Urinary bladder (tissue), 4 donors: ENCODE measurements around the gene PRPS1. TPM values are rescaled to one million over a fixed set of nuclear protein-coding genes. Genes with fewer than 3 reads are reported as not detected.
"Not testable (repeated sequence)": the region's sequence is repeated elsewhere in the genome, so short reads cannot be mapped to it uniquely, and the experiment has no call there.

ENCODE experiments used
- DNase-seq: peaks from one replicate; pipeline ENCODE4 v3.0.0-alpha.2; 2015; ENCODE audit errors: extremely low spot score
- H3K27ac ChIP-seq: one replicate; pipeline ENCODE4 v1.5.1; 2013; ENCODE audit warnings: low read depth, mild to moderate bottlenecking, moderate library complexity
- H3K36me3 ChIP-seq: one replicate; pipeline ENCODE4 v1.6.1; 2013; ENCODE audit warnings: mild to moderate bottlenecking, moderate library complexity; ENCODE audit not compliant: insufficient read depth
- H3K4me1 ChIP-seq: one replicate; pipeline ENCODE4 v1.6.1; 2013; ENCODE audit warnings: mild to moderate bottlenecking, moderate library complexity; ENCODE audit not compliant: insufficient read depth
- H3K4me3 ChIP-seq: one replicate; pipeline ENCODE4 v1.5.1; 2013; ENCODE audit warnings: low read depth, low read length
- WGBS: extraction: QIAGEN DNeasy Blood & Tissue Kit; methylation state at CpG from one replicate; pipeline ENCODE4 v1.1.7; 2013; 5-methylcytosine and 5-hydroxymethylcytosine counted together
- polyA plus RNA-seq: library from polyadenylated mRNA; stranded (reverse); fragments of 200-250 nt; gene quantifications from one replicate; pipeline ENCODE4 v1.2.3, GENCODE V29; 2013
- total RNA-seq: library from RNA; depleted of rRNA; stranded (reverse); fragments of >200 nt; gene quantifications from one replicate; pipeline ENCODE4 v1.2.3, GENCODE V29; 2014
- donor health status: healthy with polysubstance abuse.
- donor health status: healthy.

Gene PRPS1
- total and polyA plus RNA-seq, 2 donors = 22.9 to 35.7 TPM

- Histone ChIP-seq H3K4me3 (no peak overlapping the region), H3K27ac (no peak overlapping the region), H3K4me1 (no peaks in the 10 kb centered on the region), H3K36me3 (no peaks in the 10 kb centered on the region)
- no peak for DNase-seq
- WGBS = 50% methylated on average over 5 of the region's 5 CpGs
Measured at GRCh38 chrX:107684956-107685385, 56.7 kb downstream of the PRPS1 start.

DNA sequence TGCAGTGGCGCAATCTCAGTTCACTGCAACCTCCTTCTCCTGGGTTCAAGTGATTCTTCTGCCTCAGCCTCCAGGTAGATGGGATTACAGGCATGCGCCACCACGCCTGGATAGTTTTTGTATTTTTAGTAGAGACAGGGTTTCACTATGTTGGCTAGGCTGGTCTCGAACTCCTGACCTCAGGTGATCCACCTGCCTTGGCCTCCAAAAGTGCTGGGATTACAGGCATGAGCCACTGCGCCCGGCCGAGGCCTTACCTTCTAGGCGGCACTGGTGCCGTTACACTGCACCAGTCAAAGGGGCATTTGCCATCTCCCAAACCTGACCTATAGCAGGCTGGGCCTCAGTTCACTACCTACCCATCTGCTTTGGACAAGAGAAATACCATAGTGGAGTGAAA lies 57.3 kb downstream of the PRPS1 start:
- not testable (repeated sequence) for H3K4me1 ChIP-seq, H3K36me3 ChIP-seq, H3K4me3 ChIP-seq, H3K27ac ChIP-seq, DNase-seq
- WGBS = 98% methylated on average over 9 of the region's 9 CpGs

DNA sequence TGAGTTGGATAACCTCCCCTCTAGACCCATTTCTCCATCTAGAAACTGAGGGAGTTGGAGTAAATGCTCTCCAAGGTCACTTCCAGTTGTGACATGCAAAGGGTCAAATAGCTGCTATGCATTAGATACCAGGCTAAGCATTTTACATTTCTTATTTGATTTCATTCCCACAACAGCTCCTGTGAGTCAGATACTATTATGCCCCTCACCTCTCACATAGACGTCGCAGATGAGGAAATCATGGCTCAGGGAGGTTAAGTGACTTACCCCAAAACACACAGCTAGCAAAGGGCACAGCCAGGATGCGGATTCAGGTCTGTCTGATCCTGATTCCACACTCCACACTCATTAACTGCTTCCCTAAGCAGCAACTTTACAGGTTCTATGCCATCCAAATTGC lies 57.7 kb downstream of the PRPS1 start:
- WGBS = 91% methylated on average over 3 of the region's 3 CpGs
- no peaks in the 10 kb centered on the region for H3K4me1 ChIP-seq
- H3K4me3 ChIP-seq = no peak overlapping the region
- no peak overlapping the region for H3K27ac ChIP-seq
- DNase-seq = no peak
- no peaks in the 10 kb centered on the region for H3K36me3 ChIP-seq

DNA sequence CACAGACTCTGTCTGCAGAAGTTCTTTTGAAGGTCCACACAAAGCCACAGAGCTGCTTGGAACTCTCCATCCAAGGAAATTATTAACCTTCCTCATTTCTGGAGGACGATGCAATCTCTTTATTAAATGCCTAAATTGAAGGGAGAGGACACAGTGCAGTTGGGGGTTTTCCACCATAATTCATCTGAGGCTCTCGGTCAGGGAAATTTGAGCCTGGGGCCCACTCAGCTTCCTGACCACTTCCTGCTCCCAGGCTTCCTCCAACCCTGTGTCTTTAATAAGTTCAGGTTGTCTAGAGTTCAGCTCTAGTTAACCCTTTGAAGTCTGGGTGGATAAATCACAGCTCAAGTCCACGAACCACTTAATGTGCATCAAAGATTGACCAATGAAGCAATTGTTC lies 58.5 kb downstream of the PRPS1 start:
- whole genome bisulfite sequencing = 58% methylated on average over 3 of the region's 3 CpGs
- no peak overlapping the region for H3K4me3 ChIP-seq
- H3K36me3 ChIP-seq = no peaks in the 10 kb centered on the region
- no peaks in the 10 kb centered on the region for H3K4me1 ChIP-seq
- no peak for DNase-seq
- H3K27ac ChIP-seq = no peak overlapping the region

DNA sequence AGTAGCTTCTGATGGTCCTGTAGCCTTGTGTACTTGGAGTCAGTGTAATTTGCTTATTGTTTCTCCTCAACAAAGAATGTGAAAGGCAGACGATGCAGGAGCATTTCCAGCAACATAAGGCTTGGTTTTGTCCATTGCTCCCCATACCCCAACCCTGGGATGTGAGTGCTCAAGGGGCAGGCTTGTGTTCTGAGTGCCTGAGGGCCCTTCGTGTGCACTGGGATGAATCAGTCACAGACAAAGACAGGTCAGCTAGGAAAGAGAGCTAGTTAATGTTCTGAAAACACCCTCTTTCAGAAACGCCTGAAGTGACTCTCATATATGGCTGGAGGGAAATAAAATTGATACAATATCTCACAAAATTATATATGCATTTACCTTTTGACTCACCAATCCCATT lies 59.1 kb downstream of the PRPS1 start:
- Histone ChIP-seq H3K4me1 (no peaks in the 10 kb centered on the region), H3K36me3 (no peaks in the 10 kb centered on the region), H3K27ac (no peak overlapping the region), H3K4me3 (no peak overlapping the region)
- 78% methylated on average over 3 of the region's 3 CpGs for WGBS
- no peak for DNase-seq

GRCh38 chrX:107691024-107691448 lies 62.7 kb downstream of the PRPS1 start:
- WGBS = 83% methylated on average over 5 of the region's 5 CpGs
- Histone ChIP-seq H3K27ac (no peak overlapping the region), H3K4me1 (no peaks in the 10 kb centered on the region), H3K4me3 (no peak overlapping the region), H3K36me3 (no peaks in the 10 kb centered on the region)
- no peak for DNase-seq

DNA sequence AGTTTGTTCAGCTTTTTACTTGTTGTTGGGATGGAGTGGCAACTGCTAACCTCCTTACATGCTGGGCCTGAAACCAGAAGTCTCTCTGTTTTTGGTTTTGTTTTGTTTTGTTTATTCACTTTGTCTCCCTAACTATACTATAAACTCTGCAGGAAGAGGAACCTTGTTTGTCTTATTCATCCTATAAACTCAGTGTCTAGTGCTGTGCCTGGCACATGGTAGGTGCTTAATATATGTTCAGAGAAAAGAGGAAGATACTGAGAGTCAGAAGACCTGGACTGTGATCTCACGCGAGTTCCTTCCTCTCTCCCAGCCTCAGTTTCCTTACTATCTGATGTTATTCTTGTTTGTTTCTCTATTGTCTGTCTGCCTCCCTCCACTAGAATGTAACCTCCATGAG lies 71.3 kb downstream of the PRPS1 start:
- WGBS = 86% methylated on average over 2 of the region's 2 CpGs
- Histone ChIP-seq H3K27ac (peak overlapping the region; percentile 52), H3K36me3 (no peaks in the 10 kb centered on the region), H3K4me3 (no peak overlapping the region), H3K4me1 (peaks cover 2% of the 10 kb centered on the region)
- DNase-seq = no peak

DNA sequence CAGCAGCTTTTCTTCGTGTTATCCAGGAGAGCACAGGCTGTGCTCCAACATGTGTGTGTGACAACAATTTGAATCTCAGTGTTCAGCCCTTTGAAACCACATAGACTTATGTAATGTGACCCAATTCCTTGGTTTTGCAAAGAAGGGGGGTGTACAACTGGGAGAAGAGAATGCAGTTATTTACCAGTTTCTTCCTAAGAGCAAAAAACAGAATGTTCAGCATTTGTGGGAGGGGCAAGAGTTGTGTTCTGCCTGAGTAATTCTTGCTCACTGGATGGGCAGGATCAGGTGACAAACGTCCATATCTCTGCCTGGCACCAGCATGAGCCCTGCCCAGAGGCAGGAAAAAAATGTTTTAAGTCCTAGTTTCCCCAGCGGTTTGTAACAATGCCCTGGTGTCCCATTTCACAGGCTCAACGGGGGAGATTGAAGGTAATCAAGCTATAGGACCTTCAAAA lies 72.0 kb downstream of the PRPS1 start:
- Histone ChIP-seq H3K4me1 (peaks cover 2% of the 10 kb centered on the region), H3K4me3 (no peak overlapping the region), H3K27ac (peak overlapping the region; percentile 52), H3K36me3 (no peaks in the 10 kb centered on the region)
- WGBS = 20% methylated on average over 4 of the region's 4 CpGs
- DNase-seq = no peak

Other genes with a start within 250 kb of the PRPS1 start
- gene FRMPD3, start 178.9 kb upstream of the PRPS1 start, total RNA-seq = 0.53 TPM
- gene FRMPD3, start 178.9 kb upstream of the PRPS1 start, polyA plus RNA-seq = 0.95 TPM
- 63.2 TPM for gene TSC22D3, start 147.3 kb downstream of the PRPS1 start, total RNA-seq
- gene TSC22D3, start 147.3 kb downstream of the PRPS1 start, polyA plus RNA-seq = 843 TPM
- not detected for gene NCBP2L, start 149.2 kb downstream of the PRPS1 start, total RNA-seq
- not detected for gene NCBP2L, start 149.2 kb downstream of the PRPS1 start, polyA plus RNA-seq
- 24.6 TPM for gene MID2, start 197.4 kb downstream of the PRPS1 start, total RNA-seq
- gene MID2, start 197.4 kb downstream of the PRPS1 start, polyA plus RNA-seq = 14.1 TPM